ENCODE data around the gene UIMC1.

- TF ChIP-seq, protein P1, sequence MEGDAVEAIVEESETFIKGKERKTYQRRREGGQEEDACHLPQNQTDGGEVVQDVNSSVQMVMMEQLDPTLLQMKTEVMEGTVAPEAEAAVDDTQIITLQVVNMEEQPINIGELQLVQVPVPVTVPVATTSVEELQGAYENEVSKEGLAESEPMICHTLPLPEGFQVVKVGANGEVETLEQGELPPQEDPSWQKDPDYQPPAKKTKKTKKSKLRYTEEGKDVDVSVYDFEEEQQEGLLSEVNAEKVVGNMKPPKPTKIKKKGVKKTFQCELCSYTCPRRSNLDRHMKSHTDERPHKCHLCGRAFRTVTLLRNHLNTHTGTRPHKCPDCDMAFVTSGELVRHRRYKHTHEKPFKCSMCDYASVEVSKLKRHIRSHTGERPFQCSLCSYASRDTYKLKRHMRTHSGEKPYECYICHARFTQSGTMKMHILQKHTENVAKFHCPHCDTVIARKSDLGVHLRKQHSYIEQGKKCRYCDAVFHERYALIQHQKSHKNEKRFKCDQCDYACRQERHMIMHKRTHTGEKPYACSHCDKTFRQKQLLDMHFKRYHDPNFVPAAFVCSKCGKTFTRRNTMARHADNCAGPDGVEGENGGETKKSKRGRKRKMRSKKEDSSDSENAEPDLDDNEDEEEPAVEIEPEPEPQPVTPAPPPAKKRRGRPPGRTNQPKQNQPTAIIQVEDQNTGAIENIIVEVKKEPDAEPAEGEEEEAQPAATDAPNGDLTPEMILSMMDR (IDR thresholded peaks at IDR 0.05; ENCODE audit: poor library complexity): no peak
- TF ChIP-seq EZH2phosphoT487 (IDR thresholded peaks at IDR 0.05; ENCODE audit: low read depth, severe bottlenecking, unreplicated experiment): no peak
- no peak for TF ChIP-seq EZH2 (IDR thresholded peaks at IDR 0.05; ENCODE audit: borderline replicate concordance)
Observed at GRCh38 chr5:176900780-176901204, 105.8 kb downstream of the UIMC1 start.
